Naive thymus-derived CD4-positive, alpha-beta T cell (primary cell): ENCODE data around the gene MSANTD1. TPM values are rescaled to one million over a fixed set of nuclear protein-coding genes. Genes with fewer than 3 reads are reported as not detected.

Experiments used
- ATAC-seq: fragments of 150-1000 bp; cut with Tn5 transposase; 2 replicates; pipeline ENCODE4 v1.10.0; 2021; ENCODE audit warnings: mild to moderate bottlenecking, moderate library complexity
- CTCF ChIA-PET: fragments of 350-600 bp; sonication (Branson Sonifier 250); formaldehyde crosslinking; loops from one replicate; lab custom pipeline; 2021; ENCODE audit warnings: antibody characterized with exemption; lab: Charles Lee
- POLR2A ChIA-PET: fragments of 350-600 bp; sonication (Branson Sonifier 250); formaldehyde crosslinking; loops from one replicate; lab custom pipeline; 2021; ENCODE audit warnings: antibody characterized with exemption, inconsistent platforms; lab: Charles Lee
- DNase-seq, 9 donors: peaks; one replicate each; pipeline versions ENCODE4 v3.0.0 to v3.0.0-alpha.2; 2020 to 2022; ENCODE audit warnings: mixed read lengths in 1 of 9
- H3K27ac ChIP-seq: one replicate; pipeline ENCODE4 v1.7.0; 2013; ENCODE audit warnings: mild to moderate bottlenecking, low read depth, low read length, moderate library complexity
- H3K27me3 ChIP-seq, 2 donors: one replicate each; pipeline ENCODE4 v1.7.0; 2013; ENCODE audit warnings: low read length in 2 of 2, mild to moderate bottlenecking in 2 of 2, moderate library complexity in 2 of 2; ENCODE audit not compliant: control insufficient read depth in 2 of 2, insufficient read depth in 2 of 2
- H3K36me3 ChIP-seq, 3 experiments: 1 replicate in 2 of 3; 2 replicates in 1 of 3; pipeline ENCODE4 v1.7.0; 2013; ENCODE audit warnings: low read length in 3 of 3, mild to moderate bottlenecking in 3 of 3, moderate library complexity in 1 of 3; ENCODE audit not compliant: insufficient read depth in 3 of 3, control insufficient read depth in 2 of 3
- H3K4me1 ChIP-seq, 2 donors: one replicate each; pipeline ENCODE4 v1.7.0; 2013; ENCODE audit warnings: low read length in 2 of 2, mild to moderate bottlenecking in 2 of 2, moderate library complexity in 1 of 2; ENCODE audit not compliant: control insufficient read depth in 2 of 2, insufficient read depth in 2 of 2
- H3K4me3 ChIP-seq: 2 replicates; pipeline ENCODE4 v1.7.0; 2013; ENCODE audit warnings: mild to moderate bottlenecking, low read length
- H3K9me3 ChIP-seq, 3 experiments: 1 replicate in 2 of 3; 2 replicates in 1 of 3; pipeline ENCODE4 v1.7.0; 2013; ENCODE audit warnings: low read length in 3 of 3; ENCODE audit not compliant: control insufficient read depth in 2 of 3
- H3K27ac Mint-ChIP-seq, 9 donors: one replicate each; pipeline ENCODE4 v1.8.0; 2020 to 2022; ENCODE audit warnings: mixed read lengths in 9 of 9, mild to moderate bottlenecking in 8 of 9, moderate library complexity in 5 of 9, inconsistent platforms in 2 of 9
- H3K27me3 Mint-ChIP-seq, 5 donors: one replicate each; pipeline ENCODE4 v1.8.0; 2021 to 2022; ENCODE audit warnings: mixed read lengths in 5 of 5, mild to moderate bottlenecking in 1 of 5
- H3K36me3 Mint-ChIP-seq, 5 donors: one replicate each; pipeline ENCODE4 v1.8.0; 2020 to 2022; ENCODE audit warnings: mixed read lengths in 5 of 5, mild to moderate bottlenecking in 3 of 5, inconsistent platforms in 1 of 5
- H3K4me1 Mint-ChIP-seq, 7 donors: one replicate each; pipeline ENCODE4 v1.8.0; 2020 to 2022; ENCODE audit warnings: mixed read lengths in 7 of 7, mild to moderate bottlenecking in 3 of 7, inconsistent platforms in 1 of 7
- H3K4me3 Mint-ChIP-seq, 10 donors: one replicate each; pipeline ENCODE4 v1.8.0; 2020 to 2022; ENCODE audit warnings: mild to moderate bottlenecking in 10 of 10, mixed read lengths in 10 of 10, moderate library complexity in 6 of 10, inconsistent platforms in 2 of 10
- H3K9me3 Mint-ChIP-seq, 11 donors: one replicate each; pipeline ENCODE4 v1.8.0; 2020 to 2022; ENCODE audit warnings: mixed read lengths in 11 of 11, mild to moderate bottlenecking in 4 of 11, inconsistent platforms in 1 of 11, moderate library complexity in 1 of 11
- intact Hi-C, 2 donors: fragments of 100-400 bp; cut with micrococcal nuclease; formaldehyde crosslinking; loops; one replicate each; pipeline ENCODE4 v1.15.1; 2023
- polyA plus RNA-seq, 2 donors: library from polyadenylated mRNA; unstranded; fragments of 300-500 nt; fragmentation: Illumina TruSeq; gene quantifications; one replicate each; pipeline ENCODE4 v1.2.3, GENCODE V29; 2021
- total RNA-seq, 6 experiments: library from RNA in 5 of 6; stranded (reverse) in 5 of 6; gene quantifications; 1 replicate in 5 of 6; 2 replicates in 1 of 6; pipeline ENCODE4 v1.2.3 and lab custom pipeline; 2021 to 2026

MSANTD1 gene
- total and polyA plus RNA-seq, 7 experiments from 2014 or later = 1.4 to 2.7 (median 2.3) TPM; not detected in 2

DNA sequence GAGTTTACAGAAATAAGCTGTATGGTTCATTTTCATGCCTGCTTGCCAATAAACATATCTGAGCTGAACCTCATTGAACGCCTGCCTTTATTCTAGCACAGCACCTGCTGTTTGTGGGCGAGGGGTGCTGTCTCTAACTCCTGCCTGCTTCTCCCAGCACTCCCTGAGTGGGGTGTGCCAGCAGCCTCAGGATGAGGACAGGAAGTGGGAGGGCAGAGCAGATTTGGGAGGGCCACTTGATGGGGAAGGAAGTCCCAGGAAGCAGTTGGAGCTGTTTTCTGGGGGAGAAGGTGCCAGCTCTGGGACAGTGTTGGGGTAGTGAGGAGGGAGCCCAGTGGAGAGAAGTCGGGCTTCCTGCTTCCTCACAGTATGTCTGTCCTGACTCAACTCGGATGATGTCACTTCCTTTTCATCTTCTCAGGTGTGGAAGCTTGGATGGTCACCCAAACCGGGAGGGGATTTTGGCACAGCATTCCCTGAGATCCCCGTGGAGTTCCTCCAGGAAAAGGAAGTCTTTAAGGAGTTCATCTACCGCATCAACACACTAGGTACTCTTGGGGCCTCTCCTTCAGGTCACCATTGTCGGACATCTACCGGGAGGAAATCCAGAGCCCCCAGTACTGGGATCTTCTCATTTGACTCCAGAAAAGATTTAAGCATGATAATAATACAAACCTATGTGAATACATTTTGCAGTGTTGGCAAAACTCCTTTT, 29.0 kb upstream of the MSANTD1 start:
- POLR2A ChIA-PET = interaction anchor here (1.0 kb wide), 1 partner anchor 9 kb away, joined by 3 read pairs; no protein-coding TSS in a partner anchor
- peaks cover 21 to 74% (median 29%) of the 10 kb centered on the region in 5 donors for H3K36me3 Mint-ChIP-seq

DNA sequence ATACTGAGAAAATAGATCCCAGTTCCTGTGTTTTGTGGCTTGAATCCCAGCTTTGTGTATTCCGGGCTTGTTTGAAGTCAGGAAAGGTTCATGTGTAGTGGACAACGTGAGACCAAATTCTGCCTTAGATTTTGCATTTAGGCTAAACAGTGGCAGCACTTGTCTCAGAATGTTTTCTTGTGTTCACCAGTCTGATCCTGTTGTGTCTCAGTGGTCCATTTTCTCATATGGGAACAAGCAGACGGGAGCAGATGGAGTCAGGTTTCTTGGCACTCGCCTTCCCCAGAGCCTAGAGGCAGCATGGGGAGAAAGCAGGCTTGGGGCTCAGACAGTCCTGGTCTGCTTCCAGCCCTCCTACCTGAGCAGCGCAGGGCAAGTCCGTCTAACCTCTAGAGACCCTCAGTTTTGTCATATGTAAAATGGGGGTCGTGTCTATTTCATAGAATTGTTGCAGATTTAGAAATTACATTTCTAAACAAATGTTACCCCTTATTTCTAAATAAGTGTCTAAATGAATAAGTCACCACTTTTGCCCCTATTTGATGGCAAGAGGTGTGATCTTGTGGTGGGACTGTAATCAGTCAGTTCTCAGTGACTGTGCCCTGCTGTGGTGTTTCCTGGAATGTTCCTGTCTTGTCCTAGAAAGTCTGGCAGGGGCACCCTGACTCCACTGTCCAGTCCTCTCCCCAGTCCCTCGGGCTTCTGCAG, 28.3 kb upstream of the MSANTD1 start:
- CTCF ChIA-PET = no interaction called here
- DNase-seq (no peak), ATAC-seq (no peak)
- Mint-ChIP-seq H3K4me3 (no peak overlapping the region), H3K9me3 (peaks cover 0 to 2% (median 0%) of the 10 kb centered on the region in 11 donors), H3K27ac (no peak overlapping the region), H3K36me3 (peaks cover 16 to 73% (median 29%) of the 10 kb centered on the region in 5 donors), H3K4me1 (peaks cover 0 to 12% (median 4%) of the 10 kb centered on the region in 7 donors), H3K27me3 (no peaks in the 10 kb centered on the region)
- Histone ChIP-seq H3K36me3 (peaks cover 15 to 96% (median 24%) of the 10 kb centered on the region in 3 experiments), H3K4me1 (peaks cover 0 to 10% of the 10 kb centered on the region in 2 donors), H3K27ac (no peak overlapping the region), H3K9me3 (no peaks in the 10 kb centered on the region), H3K4me3 (no peak overlapping the region), H3K27me3 (no peaks in the 10 kb centered on the region)
- POLR2A ChIA-PET = interaction anchor here (1.0 kb wide), 1 partner anchor 9 kb away, joined by 3 read pairs; no protein-coding TSS in a partner anchor
- intact Hi-C loops = no loop called here

More for the DNA sequence above, 29.0 kb upstream of the MSANTD1 start:
- H3K27ac Mint-ChIP-seq = peak overlapping the region in 1 of 9 donors; percentile 43
- H3K4me1 ChIP-seq = peaks cover 0 to 10% of the 10 kb centered on the region in 2 donors
- H3K27me3 ChIP-seq = no peaks in the 10 kb centered on the region
- H3K4me3 Mint-ChIP-seq = no peak overlapping the region
- peaks cover 0 to 12% (median 4%) of the 10 kb centered on the region in 7 donors for H3K4me1 Mint-ChIP-seq
- CTCF ChIA-PET = no interaction called here
- H3K9me3 ChIP-seq = no peaks in the 10 kb centered on the region
- intact Hi-C loops = no loop called here
- ATAC-seq = no peak
- H3K4me3 ChIP-seq = no peak overlapping the region
- H3K27ac ChIP-seq = no peak overlapping the region
- H3K27me3 Mint-ChIP-seq = no peaks in the 10 kb centered on the region
- peaks cover 15 to 96% (median 27%) of the 10 kb centered on the region in 3 experiments for H3K36me3 ChIP-seq
- no peak for DNase-seq
- peaks cover 0 to 2% (median 0%) of the 10 kb centered on the region in 11 donors for H3K9me3 Mint-ChIP-seq

DNA sequence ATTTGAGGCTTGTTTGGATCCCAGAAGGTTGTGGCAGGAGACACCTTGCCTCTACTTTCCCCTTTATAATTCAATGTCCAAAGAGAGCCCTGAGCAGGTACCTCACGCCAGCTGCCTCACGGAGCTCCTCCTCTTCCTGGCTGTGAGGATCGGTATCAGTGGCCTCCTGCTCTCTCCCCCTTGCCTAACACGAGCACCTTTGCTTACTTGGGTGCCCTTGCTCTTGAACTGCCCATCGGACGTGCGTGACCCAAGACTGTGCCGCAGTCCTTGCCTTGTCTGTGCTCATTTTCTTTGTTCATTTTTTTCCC, 27.8 kb upstream of the MSANTD1 start:
- Histone ChIP-seq H3K27ac (no peak overlapping the region), H3K4me1 (peaks cover 0 to 10% of the 10 kb centered on the region in 2 donors), H3K27me3 (no peaks in the 10 kb centered on the region), H3K9me3 (no peaks in the 10 kb centered on the region), H3K4me3 (no peak overlapping the region), H3K36me3 (peaks cover 15 to 95% (median 19%) of the 10 kb centered on the region in 3 experiments)
- no peak overlapping the region for H3K4me3 Mint-ChIP-seq
- H3K36me3 Mint-ChIP-seq = peaks cover 16 to 72% (median 27%) of the 10 kb centered on the region in 5 donors
- intact Hi-C loops = no loop called here
- ATAC-seq (no peak), DNase-seq (no peak)
- no peaks in the 10 kb centered on the region for H3K27me3 Mint-ChIP-seq
- peaks cover 0 to 12% (median 4%) of the 10 kb centered on the region in 7 donors for H3K4me1 Mint-ChIP-seq
- ChIA-PET POLR2A (no interaction called here), CTCF (no interaction called here)
- H3K9me3 Mint-ChIP-seq = peaks cover 0 to 2% (median 0%) of the 10 kb centered on the region in 11 donors
- H3K27ac Mint-ChIP-seq = peak overlapping the region in 1 of 9 donors; percentile 44

DNA sequence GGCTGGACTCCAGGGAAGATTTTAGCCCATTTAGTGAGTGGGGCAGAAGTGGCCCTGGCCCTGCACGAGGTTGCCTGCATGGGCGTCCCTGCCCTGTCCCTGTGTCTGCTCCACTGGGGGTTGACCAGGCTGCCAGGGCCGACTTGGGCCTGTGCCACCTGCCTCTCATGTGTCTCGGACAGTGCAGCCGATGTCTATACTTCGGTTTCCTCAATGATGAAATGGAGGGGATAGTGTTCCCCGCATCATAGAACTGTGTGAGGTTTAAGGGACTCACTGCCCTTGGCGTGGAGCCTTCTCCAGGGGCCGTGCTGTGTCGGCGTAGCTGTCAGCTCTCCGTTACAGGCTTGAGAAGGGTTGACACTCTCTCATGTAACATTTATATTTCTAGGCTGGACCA, 27.0 kb upstream of the MSANTD1 start:
- Histone ChIP-seq H3K4me3 (no peak overlapping the region), H3K27me3 (no peaks in the 10 kb centered on the region), H3K9me3 (no peaks in the 10 kb centered on the region), H3K4me1 (peaks cover 0 to 10% of the 10 kb centered on the region in 2 donors), H3K36me3 (peaks cover 15 to 98% (median 16%) of the 10 kb centered on the region in 3 experiments), H3K27ac (no peak overlapping the region)
- Mint-ChIP-seq H3K9me3 (peaks cover 0 to 2% (median 0%) of the 10 kb centered on the region in 11 donors), H3K36me3 (peaks cover 16 to 67% (median 23%) of the 10 kb centered on the region in 5 donors), H3K4me3 (no peak overlapping the region), H3K27me3 (no peaks in the 10 kb centered on the region), H3K4me1 (peaks cover 0 to 12% (median 4%) of the 10 kb centered on the region in 7 donors), H3K27ac (no peak overlapping the region)
- ChIA-PET CTCF (no interaction called here), POLR2A (no interaction called here)
- DNase-seq (no peak), ATAC-seq (no peak)
- intact Hi-C loops = no loop called here

DNA sequence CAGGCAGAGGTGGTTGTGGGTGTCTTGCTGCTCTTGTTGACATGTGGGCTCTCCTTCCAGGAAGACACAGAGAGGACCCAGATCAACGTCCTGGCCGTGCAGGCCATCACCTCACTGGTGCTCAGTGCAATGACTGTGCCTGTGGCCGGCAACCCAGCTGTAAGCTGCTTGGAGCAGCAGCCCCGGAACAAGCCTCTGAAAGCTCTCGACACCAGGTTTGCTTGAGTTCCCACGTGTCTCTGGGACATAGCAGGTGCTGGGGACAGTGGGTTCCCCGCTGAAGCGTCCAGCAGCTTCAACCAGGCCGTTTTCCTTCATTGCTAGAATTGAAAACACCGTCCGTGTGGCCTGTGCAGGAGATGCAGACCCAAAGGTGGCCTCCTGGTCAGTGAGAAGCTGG, 25.6 kb upstream of the MSANTD1 start:
- Histone ChIP-seq H3K4me3 (no peak overlapping the region), H3K4me1 (peaks cover 0 to 10% of the 10 kb centered on the region in 2 donors), H3K27ac (no peak overlapping the region), H3K36me3 (peaks cover 12 to 93% (median 16%) of the 10 kb centered on the region in 3 experiments), H3K27me3 (no peaks in the 10 kb centered on the region), H3K9me3 (no peaks in the 10 kb centered on the region)
- intact Hi-C loops = no loop called here
- Mint-ChIP-seq H3K27me3 (no peaks in the 10 kb centered on the region), H3K36me3 (peaks cover 15 to 63% (median 22%) of the 10 kb centered on the region in 5 donors), H3K9me3 (peaks cover 0 to 3% (median 0%) of the 10 kb centered on the region in 11 donors), H3K27ac (no peak overlapping the region), H3K4me1 (peaks cover 0 to 12% (median 4%) of the 10 kb centered on the region in 7 donors), H3K4me3 (no peak overlapping the region)
- ATAC-seq (no peak), DNase-seq (no peak)
- POLR2A ChIA-PET = no interaction called here
- CTCF ChIA-PET = no interaction called here

DNA sequence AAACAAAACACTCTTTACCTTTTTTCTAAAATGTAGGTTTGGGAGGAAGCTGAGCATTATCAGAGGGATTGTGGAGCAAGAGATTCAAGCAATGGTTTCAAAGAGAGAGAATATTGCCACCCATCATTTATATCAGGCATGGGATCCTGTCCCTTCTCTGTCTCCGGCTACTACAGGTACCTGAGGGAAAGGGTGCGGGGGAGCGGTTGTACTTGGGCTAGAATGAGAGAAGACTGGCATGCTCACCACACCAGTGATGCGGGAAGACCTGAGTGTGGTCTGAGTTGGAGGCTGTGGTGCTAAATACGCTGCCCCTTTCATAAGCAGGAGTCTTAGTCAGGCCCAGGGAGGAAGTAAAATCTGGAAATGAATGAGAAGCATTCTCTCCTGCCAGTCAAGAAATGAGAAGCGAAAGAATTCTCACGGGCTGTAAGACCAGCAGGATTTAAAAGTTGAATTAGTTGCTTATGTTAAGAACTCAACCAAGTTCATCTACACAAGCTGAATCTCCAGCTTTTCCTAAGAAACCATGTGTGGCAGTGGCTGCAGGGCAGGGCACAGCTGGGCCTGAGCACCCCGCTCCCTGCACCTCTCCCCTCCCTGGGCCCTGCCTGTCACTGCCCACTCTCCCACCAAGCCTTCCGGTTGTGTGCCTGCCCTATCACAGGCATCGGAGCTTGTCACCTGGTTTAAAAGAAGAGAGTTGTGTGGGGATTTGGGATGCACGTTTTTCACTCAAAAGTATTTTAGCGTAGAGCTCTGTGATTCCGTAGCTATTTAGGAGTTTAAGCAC, 24.8 kb upstream of the MSANTD1 start:
- ATAC-seq = peak; percentile 49
- Mint-ChIP-seq H3K36me3 (peaks cover 15 to 63% (median 20%) of the 10 kb centered on the region in 5 donors), H3K27ac (peak overlapping the region in 5 of 9 donors; percentile 12 to 52 (median 38)), H3K4me1 (peaks cover 0 to 9% (median 2%) of the 10 kb centered on the region in 7 donors), H3K27me3 (no peaks in the 10 kb centered on the region), H3K4me3 (no peak overlapping the region), H3K9me3 (peaks cover 0 to 2% (median 0%) of the 10 kb centered on the region in 11 donors)
- intact Hi-C loops = no loop called here
- no peak for DNase-seq
- H3K36me3 ChIP-seq = peaks cover 14 to 93% (median 23%) of the 10 kb centered on the region in 3 experiments
- no peak overlapping the region for H3K4me3 ChIP-seq
- H3K9me3 ChIP-seq = no peaks in the 10 kb centered on the region
- peaks cover 0 to 10% of the 10 kb centered on the region in 2 donors for H3K4me1 ChIP-seq
- H3K27ac ChIP-seq = no peak overlapping the region
- ChIA-PET CTCF (no interaction called here), POLR2A (no interaction called here)
- no peaks in the 10 kb centered on the region for H3K27me3 ChIP-seq
